ENCODE results near the gene PAOX. TPM values are rescaled to one million over a fixed set of nuclear protein-coding genes. Genes with fewer than 3 reads are reported as not detected.
A peak's percentile ranks its signal among the peaks of the same experiment; 100 is the strongest.

The PAOX gene
- total RNA-seq, 2 experiments from 2014 or later, result 3.0 to 6.2 TPM

DNA sequence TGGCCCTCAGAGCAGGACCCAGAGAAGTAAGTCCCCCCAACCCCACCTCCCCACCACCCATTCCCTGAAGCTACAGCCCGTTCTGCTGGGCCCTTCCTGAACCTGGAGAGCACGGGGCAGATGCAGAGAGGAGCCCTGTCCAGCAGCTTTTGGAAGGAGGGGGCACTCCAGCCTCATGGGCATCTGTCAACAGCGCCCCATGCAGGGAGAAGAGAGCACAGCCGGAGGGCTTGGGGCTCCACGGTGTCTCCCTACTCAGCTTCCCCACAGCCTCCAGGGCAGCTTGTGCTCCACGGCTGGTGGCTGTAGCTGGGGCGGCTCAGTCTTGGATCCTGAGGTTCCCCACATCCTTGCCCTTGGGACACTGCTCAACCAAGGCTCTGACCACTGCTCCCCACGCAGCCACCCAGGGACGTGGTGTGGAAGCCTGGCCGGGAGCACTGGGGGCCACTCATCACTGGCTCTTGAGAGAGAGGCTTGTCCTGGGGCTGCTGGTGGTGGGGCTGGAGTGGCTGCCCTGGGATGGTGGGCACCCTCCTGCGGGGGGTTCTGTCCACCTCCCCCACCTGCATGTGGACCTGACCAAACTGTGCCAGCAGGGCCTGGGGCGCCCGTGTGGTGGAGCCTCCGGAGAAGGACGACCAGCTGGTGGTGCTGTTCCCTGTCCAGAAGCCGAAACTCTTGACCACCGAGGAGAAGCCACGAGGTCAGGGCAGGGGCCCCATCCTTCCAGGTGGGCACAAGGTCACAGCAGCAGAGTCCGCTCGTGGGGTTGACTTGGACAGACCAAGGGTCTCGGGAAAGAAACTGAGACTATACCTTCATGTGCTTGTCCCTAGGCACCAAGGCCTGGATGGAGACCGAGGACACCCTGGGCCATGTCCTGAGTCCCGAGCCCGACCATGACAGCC is 27.4 kb upstream of the PAOX start:
- ChIA-PET POLR2A (no interaction called here), CTCF (no interaction called here)
- no peaks in the 10 kb centered on the region for H3K9me3 Mint-ChIP-seq (ENCODE audit: low read depth)
- DNase-seq, result no peak
- intact Hi-C loops (cut with DNase I, micrococcal nuclease), result no loop called here
- H3K36me3 Mint-ChIP-seq (ENCODE audit: low read depth), result peaks cover 5% of the 10 kb centered on the region
- peaks cover 9% of the 10 kb centered on the region for H3K4me1 Mint-ChIP-seq
- H3K27ac Mint-ChIP-seq, result no peak overlapping the region
- ATAC-seq, result peak; percentile 14
- no peak overlapping the region for H3K4me3 Mint-ChIP-seq
- H3K27me3 Mint-ChIP-seq, result peaks cover 4% of the 10 kb centered on the region

DNA sequence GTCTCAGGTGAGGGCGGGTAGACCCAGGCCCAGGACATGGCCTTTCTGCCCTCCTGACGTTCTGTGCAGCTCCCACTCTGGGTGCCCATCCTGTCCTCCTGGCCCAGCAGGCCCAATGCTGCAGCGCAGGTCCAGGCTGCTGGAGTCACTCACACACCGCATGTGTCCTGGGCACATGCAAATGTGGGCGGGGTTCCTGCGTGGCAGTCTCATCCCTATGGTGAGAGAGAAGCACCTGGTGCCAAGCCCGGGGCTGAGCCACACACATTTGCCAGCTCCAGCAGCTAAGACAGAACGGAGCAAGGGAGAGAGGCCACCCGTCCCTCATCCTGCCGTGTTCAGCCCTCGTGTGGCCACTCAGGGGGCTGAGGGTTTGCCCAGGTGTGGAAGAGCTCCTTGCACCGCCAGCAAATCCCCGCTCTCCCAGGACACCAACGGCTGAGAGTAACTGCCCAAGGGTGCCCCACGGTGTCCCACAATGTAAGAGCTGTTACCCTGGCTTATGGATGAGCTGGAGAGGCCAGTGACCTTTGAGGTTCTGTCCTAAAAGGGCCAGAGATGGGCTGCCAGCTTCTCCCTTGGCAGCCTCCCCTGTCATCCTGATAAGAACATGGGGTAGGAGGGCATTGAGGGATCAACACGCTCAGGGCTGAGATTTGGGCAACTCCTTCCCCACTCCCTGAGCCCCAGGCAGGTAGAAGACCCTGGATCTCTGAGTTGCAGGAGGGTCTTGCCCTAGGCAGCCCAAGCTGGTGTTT is 25.7 kb upstream of the PAOX start:
- POLR2A ChIA-PET, result interaction anchor here (0.9 kb wide), 1 partner anchor 8 kb away, joined by 3 read pairs; no protein-coding TSS in a partner anchor
- no peak for ATAC-seq
- Mint-ChIP-seq H3K27me3 (peaks cover 3% of the 10 kb centered on the region), H3K27ac (no peak overlapping the region), H3K4me3 (no peak overlapping the region), H3K9me3 (ENCODE audit: low read depth) (no peaks in the 10 kb centered on the region), H3K36me3 (ENCODE audit: low read depth) (peaks cover 5% of the 10 kb centered on the region), H3K4me1 (peaks cover 9% of the 10 kb centered on the region)
- intact Hi-C loops (cut with DNase I, micrococcal nuclease), result no loop called here
- CTCF ChIA-PET, result interaction anchor here (0.7 to 1.4 kb wide), 2 partner anchors 9 to 24 kb away, joined by 3 read pairs; no protein-coding TSS in a partner anchor
- no peak for DNase-seq

DNA sequence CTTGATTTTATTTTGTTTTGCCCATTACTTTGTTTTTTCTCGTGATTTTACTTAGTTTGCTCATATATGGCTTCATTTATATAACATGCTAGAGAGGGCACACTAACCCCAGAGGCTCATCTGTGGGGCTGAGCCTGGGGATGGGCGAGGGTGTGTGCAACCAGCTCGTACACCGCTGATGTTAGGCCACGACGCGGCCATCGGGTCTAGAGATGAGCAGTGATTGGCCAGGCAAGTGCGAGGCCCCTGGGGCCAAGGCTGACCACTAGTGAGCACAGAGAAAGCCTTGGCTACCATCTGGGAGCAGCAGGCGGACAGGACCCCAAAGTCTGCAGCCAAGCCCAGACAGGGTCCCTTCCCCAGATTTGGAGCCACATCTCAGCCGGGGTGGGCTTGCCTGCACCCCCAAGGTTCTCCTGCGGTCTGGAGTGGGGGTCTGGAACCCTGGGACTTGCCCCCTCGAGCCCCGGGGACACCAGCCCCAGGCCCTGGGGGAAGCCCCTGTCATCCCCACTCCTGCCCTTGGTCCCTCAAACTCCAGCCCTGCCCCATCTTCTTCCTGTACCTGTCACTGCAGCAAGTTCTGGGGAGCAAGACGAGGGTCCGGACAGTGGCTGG is 25.0 kb upstream of the PAOX start:
- DNase-seq (no peak), ATAC-seq (no peak)
- Mint-ChIP-seq H3K27ac (no peak overlapping the region), H3K27me3 (peaks cover 2% of the 10 kb centered on the region), H3K36me3 (ENCODE audit: low read depth) (peaks cover 5% of the 10 kb centered on the region), H3K9me3 (ENCODE audit: low read depth) (no peaks in the 10 kb centered on the region), H3K4me1 (peaks cover 6% of the 10 kb centered on the region), H3K4me3 (no peak overlapping the region)
- CTCF ChIA-PET, result interaction anchor here (0.7 to 1.4 kb wide), 2 partner anchors 9 to 24 kb away, joined by 3 read pairs; no protein-coding TSS in a partner anchor
- intact Hi-C loops (cut with DNase I, micrococcal nuclease), result no loop called here
- POLR2A ChIA-PET, result no interaction called here

DNA sequence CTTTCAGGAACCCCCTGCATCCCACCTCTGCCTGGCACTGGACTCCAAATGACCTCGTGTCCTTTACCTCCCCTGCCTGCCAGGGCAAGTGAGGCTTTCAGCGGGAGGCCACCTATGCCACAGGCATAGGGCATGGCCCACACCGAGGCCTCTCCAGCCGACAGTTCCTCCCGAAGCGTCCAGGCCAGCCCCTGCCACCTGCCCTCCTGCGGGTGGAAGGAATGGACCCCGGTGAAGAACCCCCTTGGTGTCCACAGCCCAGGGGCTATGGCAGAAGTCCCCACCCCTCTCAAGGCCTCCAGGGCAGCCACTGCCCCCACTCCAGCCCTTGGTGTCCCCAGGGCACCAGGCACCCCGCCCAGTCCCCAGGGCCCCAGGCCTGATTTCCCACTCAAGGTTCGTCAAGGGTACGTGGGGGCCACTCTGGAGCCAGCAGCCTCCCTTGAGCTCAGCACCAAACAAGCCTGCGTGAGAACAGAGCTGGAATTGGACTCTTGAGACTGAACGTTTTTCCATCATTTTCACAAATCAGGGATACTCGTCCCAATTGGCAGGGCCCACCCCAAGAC is 24.3 kb upstream of the PAOX start:
- H3K27me3 Mint-ChIP-seq, result no peaks in the 10 kb centered on the region
- no peak overlapping the region for H3K4me3 Mint-ChIP-seq
- DNase-seq, result no peak
- intact Hi-C loops (cut with DNase I, micrococcal nuclease), result loop anchor here (5.0 kb wide), 2 partner anchors 47 to 1047 kb away; partner anchors contain the start of genes STK32C (in 1 of the 2), TUBGCP2 (in 1 of the 2) and ZNF511 (in 1 of the 2)
- ATAC-seq, result no peak
- H3K27ac Mint-ChIP-seq, result no peak overlapping the region
- peaks cover 4% of the 10 kb centered on the region for H3K4me1 Mint-ChIP-seq
- H3K9me3 Mint-ChIP-seq (ENCODE audit: low read depth), result no peaks in the 10 kb centered on the region
- peaks cover 5% of the 10 kb centered on the region for H3K36me3 Mint-ChIP-seq (ENCODE audit: low read depth)
- CTCF ChIA-PET, result interaction anchor here (0.7 kb wide), 1 partner anchor 26 kb away, joined by 3 read pairs; no protein-coding TSS in a partner anchor
- POLR2A ChIA-PET, result no interaction called here

DNA sequence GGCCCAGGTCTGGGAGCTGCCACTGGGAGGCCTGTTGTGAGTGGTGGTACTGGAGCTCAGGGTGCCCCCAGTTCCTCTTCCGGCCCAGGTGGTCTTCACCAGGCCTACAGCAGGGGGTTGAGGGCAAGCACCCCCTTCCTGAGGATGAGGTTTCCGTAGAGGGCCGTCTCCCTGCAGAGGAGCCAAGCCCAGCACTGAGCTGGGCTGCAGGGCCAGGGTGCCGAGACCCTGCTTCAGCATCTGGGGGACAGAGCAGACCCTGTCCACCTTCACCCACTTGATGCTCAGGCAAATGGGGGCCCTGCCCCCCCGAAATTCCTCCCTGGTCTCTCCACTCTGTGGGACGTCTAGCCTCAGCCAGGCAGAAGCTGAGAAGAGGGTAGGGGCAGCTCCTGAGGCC is 23.8 kb upstream of the PAOX start:
- ChIA-PET CTCF (interaction anchor here (0.7 kb wide), 1 partner anchor 26 kb away, joined by 3 read pairs; no protein-coding TSS in a partner anchor), POLR2A (no interaction called here)
- H3K27ac Mint-ChIP-seq, result no peak overlapping the region
- H3K27me3 Mint-ChIP-seq, result no peaks in the 10 kb centered on the region
- no peak for ATAC-seq
- peaks cover 4% of the 10 kb centered on the region for H3K4me1 Mint-ChIP-seq
- no peak for DNase-seq
- no peaks in the 10 kb centered on the region for H3K9me3 Mint-ChIP-seq (ENCODE audit: low read depth)
- intact Hi-C loops (cut with DNase I, micrococcal nuclease), result loop anchor here (5.0 kb wide), 2 partner anchors 48 to 1048 kb away; partner anchors contain the start of genes STK32C (in 1 of the 2), TUBGCP2 (in 1 of the 2) and ZNF511 (in 1 of the 2)
- no peak overlapping the region for H3K4me3 Mint-ChIP-seq
- H3K36me3 Mint-ChIP-seq (ENCODE audit: low read depth), result peaks cover 5% of the 10 kb centered on the region

DNA sequence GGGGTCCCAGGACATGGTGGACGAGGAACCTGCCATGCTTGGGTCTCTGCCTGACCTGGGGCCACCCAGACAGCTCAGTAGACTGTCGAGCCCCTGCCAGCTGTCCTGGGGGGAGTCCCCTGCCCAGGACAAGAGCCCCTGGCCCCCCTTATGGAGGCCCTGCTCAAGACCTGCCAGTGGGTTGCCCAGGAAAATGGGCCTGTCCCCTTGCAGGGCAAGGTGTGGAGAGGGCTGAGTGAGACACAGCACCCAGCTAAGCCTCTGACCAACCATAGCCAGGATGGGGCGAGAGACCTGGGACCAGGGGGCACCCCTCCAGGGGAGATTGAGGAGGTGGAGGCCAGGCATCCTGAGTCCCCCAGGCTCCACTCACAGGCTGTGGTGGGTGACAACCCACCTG is 23.1 kb upstream of the PAOX start:
- ChIA-PET CTCF (interaction anchor here (1.1 kb wide), 1 partner anchor 22 kb away, joined by 3 read pairs; no protein-coding TSS in a partner anchor), POLR2A (interaction anchor here (0.7 kb wide), 1 partner anchor 9 kb away, joined by 3 read pairs; the partner anchor contains the start of gene PRAP1)
- ATAC-seq (no peak), DNase-seq (no peak)
- Mint-ChIP-seq H3K4me1 (peaks cover 4% of the 10 kb centered on the region), H3K9me3 (ENCODE audit: low read depth) (no peaks in the 10 kb centered on the region), H3K36me3 (ENCODE audit: low read depth) (peaks cover 5% of the 10 kb centered on the region), H3K27ac (no peak overlapping the region), H3K4me3 (peak overlapping the region; percentile 77), H3K27me3 (no peaks in the 10 kb centered on the region)
- intact Hi-C loops (cut with DNase I, micrococcal nuclease), result loop anchor here (2.0 to 5.0 kb wide), 3 partner anchors 49 to 1049 kb away; partner anchors contain the start of genes STK32C (in 1 of the 2), TUBGCP2 (in 1 of the 2) and ZNF511 (in 1 of the 2)

DNA sequence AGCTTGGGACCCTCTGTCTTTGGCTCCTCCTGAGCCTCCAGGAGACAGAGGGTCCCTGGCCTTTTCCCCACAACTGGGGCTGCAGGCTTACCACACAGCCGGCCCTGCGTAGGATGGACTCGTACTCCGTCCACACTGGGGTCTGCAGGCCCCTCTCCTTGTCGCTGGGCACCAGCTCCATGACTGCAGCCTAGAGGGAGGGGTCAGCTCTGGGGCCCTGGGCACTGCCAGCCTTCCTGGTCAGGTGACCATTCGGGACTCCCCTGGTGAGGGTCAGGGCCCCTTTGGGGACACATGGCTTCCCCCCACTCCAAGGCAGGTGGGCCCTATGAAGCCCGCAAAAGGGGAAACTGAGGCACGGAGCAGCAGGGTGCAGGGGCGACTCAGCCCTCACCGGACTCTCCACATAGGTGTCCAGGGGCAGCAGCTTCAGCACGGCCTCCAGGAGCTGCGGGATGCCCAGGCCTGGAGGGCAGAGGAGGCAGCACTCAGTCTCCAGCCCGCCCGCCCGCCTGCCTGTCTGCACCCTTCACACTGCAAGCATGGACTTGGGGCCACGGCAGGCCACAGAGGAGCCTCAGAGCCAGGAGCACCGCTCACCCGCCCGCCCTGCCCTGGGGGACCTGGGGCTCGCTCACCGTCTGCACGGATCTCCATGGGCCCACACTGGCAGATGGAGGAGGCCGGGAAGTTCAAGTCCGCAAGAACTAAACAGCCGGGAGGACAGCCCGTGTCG is 22.3 kb upstream of the PAOX start:
- Mint-ChIP-seq H3K4me1 (peaks cover 7% of the 10 kb centered on the region), H3K27me3 (no peaks in the 10 kb centered on the region), H3K27ac (peak overlapping the region; percentile 60), H3K9me3 (ENCODE audit: low read depth) (no peaks in the 10 kb centered on the region), H3K36me3 (ENCODE audit: low read depth) (peaks cover 7% of the 10 kb centered on the region), H3K4me3 (peak overlapping the region; percentile 77)
- ATAC-seq, result no peak
- POLR2A ChIA-PET, result interaction anchor here (0.7 to 1.2 kb wide), 2 partner anchors 10 to 49 kb away, joined by 3 read pairs; partner anchors contain the start of gene PRAP1
- CTCF ChIA-PET, result interaction anchor here (0.6 to 1.3 kb wide), 4 partner anchors 21 to 44 kb away, joined by 3 to 5 read pairs (median 3); no protein-coding TSS in a partner anchor
- intact Hi-C loops (cut with DNase I, micrococcal nuclease), result loop anchor here (1.0 to 5.0 kb wide), 7 partner anchors 21 to 1049 kb away; partner anchors contain the start of genes MTG1 (in 1 of the 2), STK32C (in 1 of the 2), TUBGCP2 (in 1 of the 2) and ZNF511 (in 1 of the 2)
- DNase-seq, result peak; percentile 27

DNA sequence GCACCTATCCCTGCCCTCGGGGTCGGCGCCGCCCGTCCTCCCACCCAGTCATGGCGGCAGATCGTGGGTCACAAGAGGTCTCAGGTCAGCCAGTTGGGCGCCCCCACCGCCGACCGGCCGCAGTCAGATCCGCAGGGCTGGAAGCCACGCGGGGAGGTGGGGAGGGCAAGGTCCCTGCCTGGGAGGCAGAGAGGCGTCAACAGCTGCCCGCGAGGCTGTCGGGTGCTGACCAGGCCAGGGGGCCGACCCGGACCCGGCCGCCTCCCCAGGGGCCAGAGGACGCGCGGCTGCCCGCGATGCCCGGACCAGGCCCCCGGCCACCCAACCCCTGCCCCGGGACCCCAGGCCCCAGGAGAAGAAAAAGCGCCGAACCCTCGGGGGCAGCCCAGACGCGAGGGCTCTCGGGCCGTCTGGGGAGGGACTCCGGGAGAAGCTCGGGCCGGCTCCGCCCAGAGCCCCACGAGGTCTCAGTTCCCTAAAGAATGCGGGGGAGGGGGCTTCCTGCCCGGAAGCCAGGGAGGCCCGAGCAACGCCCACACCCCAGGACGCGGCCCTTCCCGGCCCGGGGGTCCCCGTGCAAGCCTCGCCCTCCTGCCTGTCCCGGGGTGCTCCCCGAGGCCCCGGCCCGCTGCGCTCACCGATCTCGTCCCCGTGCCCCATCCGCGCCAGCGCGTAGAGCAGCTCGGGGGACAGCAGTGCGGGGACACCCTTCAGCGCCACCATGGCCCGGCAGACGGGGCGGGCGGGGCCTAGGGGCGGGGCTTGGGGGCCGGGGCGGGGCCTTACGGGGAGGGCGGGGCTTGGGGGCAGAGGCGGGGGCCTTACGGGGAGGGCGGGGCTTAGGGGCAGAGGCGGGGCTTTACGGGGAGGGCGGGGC is 21.5 kb upstream of the PAOX start, which contains the start of gene FUOM:
Gene FUOM (minus strand): TSS at position 735 of the 877 bp plus-strand sequence. CDS start 12 bp downstream, at position 723.
- Mint-ChIP-seq H3K9me3 (ENCODE audit: low read depth) (no peaks in the 10 kb centered on the region), H3K27me3 (no peaks in the 10 kb centered on the region), H3K27ac (peak within 1 kb of the TSS; percentile 60), H3K36me3 (ENCODE audit: low read depth) (peaks cover 10% of the 10 kb centered on the region), H3K4me1 (peaks cover 7% of the 10 kb centered on the region), H3K4me3 (peak within 1 kb of the TSS; percentile 77)
- intact Hi-C loops (cut with DNase I, micrococcal nuclease), result loop anchor here (1.0 to 5.0 kb wide), 13 partner anchors 15 to 1050 kb away; partner anchors contain the start of genes ECHS1 (in 2 of the 2), ADAM8 (in 1 of the 2), INPP5A (in 1 of the 2) and MTG1 (in 1 of the 2)
- CTCF ChIA-PET, result interaction anchor here (0.6 to 1.3 kb wide), 2 partner anchors 33 to 45 kb away, joined by 3 to 5 read pairs; no protein-coding TSS in a partner anchor
- DNase-seq (peak; percentile 87), ATAC-seq (peak; percentile 92)
- POLR2A ChIA-PET, result interaction anchor here (0.6 to 1.2 kb wide), 2 partner anchors 50 to 81 kb away, joined by 3 to 4 read pairs; partner anchors contain the start of gene ADAM8
